ENCODE measurements around the gene EIF4A3.

The EIF4A3 gene

GRCh38 chr17:80145076-80146075, 1.6 kb downstream of the EIF4A3 start:
- no peak overlapping the region for H3K27ac ChIP-seq (ENCODE audit: low read length, poor library complexity, severe bottlenecking)
- no peaks in the 10 kb centered on the region for H3K27me3 ChIP-seq (ENCODE audit: control insufficient read depth in 1 of 2, insufficient read depth in 1 of 2, low read length in 2 of 2)
- no peak overlapping the region for H3K4ac ChIP-seq (ENCODE audit: low read depth in 1 of 2, low read length in 2 of 2)
- no peak overlapping the region for H4K8ac ChIP-seq (ENCODE audit: low read length)
- peak overlapping the region; percentile 92 for H3K4me2 ChIP-seq (ENCODE audit: low read length, poor library complexity, severe bottlenecking)
- no peak overlapping the region for H3K18ac ChIP-seq (ENCODE audit: low read depth in 1 of 2, low read length in 2 of 2)
- H3K9ac ChIP-seq (ENCODE audit: low read length), result peak overlapping the region; percentile 92
- H3K23ac ChIP-seq (ENCODE audit: low read length in 2 of 2), result peak overlapping the region in 1 of 2 experiments; percentile 94
- H3K79me1 ChIP-seq (replicated peaks; ENCODE audit: low read length, poor library complexity, severe bottlenecking), result peaks cover 26% of the 10 kb centered on the region
- no peaks in the 10 kb centered on the region for H3K9me3 ChIP-seq (ENCODE audit: control insufficient read depth, low read length)
- H2BK120ac ChIP-seq (ENCODE audit: low read depth, low read length), result no peak overlapping the region
- WGBS, result 73% methylated on average over 10 of the region's 10 CpGs
- peak overlapping the region; percentile 23 to 39 for H2BK12ac ChIP-seq (ENCODE audit: low read length in 2 of 2)
- peaks cover 16% of the 10 kb centered on the region for H3K4me1 ChIP-seq (ENCODE audit: control insufficient read depth, insufficient read depth, low read depth, low read length)
- peak overlapping the region in 1 of 2 experiments; percentile 62 for H3K14ac ChIP-seq (ENCODE audit: low read length in 2 of 2)
- peak overlapping the region in 1 of 2 experiments; percentile 93 for H3K4me3 ChIP-seq (ENCODE audit: insufficient read depth in 1 of 2, low read depth in 1 of 2, low read length in 2 of 2)
- H2BK5ac ChIP-seq (ENCODE audit: low read depth, low read length, poor library complexity, severe bottlenecking), result no peak overlapping the region
- H2AFZ ChIP-seq (ENCODE audit: low read depth, low read length), result no peak overlapping the region
- H4K91ac ChIP-seq (ENCODE audit: low read length), result peak overlapping the region; percentile 68
- DNase-seq, result no peak
- H2BK15ac ChIP-seq (ENCODE audit: low read depth, poor library complexity, severe bottlenecking), result peak overlapping the region; percentile 28
- peaks cover 27 to 38% of the 10 kb centered on the region in 2 experiments for H3K36me3 ChIP-seq (ENCODE audit: control insufficient read depth in 1 of 2, insufficient read depth in 2 of 2, low read depth in 1 of 2, low read length in 2 of 2)
- no peak overlapping the region for H2AK5ac ChIP-seq (ENCODE audit: low read length, severe bottlenecking)

GRCh38 chr17:80142929-80143328, 4.0 kb downstream of the EIF4A3 start:
- Histone ChIP-seq H2BK15ac (ENCODE audit: low read depth, poor library complexity, severe bottlenecking) (no peak overlapping the region), H3K79me1 (replicated peaks; ENCODE audit: low read length, poor library complexity, severe bottlenecking) (peaks cover 28% of the 10 kb centered on the region), H3K14ac (ENCODE audit: low read length in 2 of 2) (no peak overlapping the region), H3K4ac (ENCODE audit: low read depth in 1 of 2, low read length in 2 of 2) (no peak overlapping the region), H2BK12ac (ENCODE audit: low read length in 2 of 2) (no peak overlapping the region), H2BK5ac (ENCODE audit: low read depth, low read length, poor library complexity, severe bottlenecking) (no peak overlapping the region), H2BK120ac (ENCODE audit: low read depth, low read length) (no peak overlapping the region), H3K4me3 (ENCODE audit: insufficient read depth in 1 of 2, low read depth in 1 of 2, low read length in 2 of 2) (no peak overlapping the region), H2AK5ac (ENCODE audit: low read length, severe bottlenecking) (no peak overlapping the region), H4K91ac (ENCODE audit: low read length) (no peak overlapping the region), H3K4me1 (ENCODE audit: control insufficient read depth, insufficient read depth, low read depth, low read length) (peaks cover 12% of the 10 kb centered on the region), H2AFZ (ENCODE audit: low read depth, low read length) (no peak overlapping the region), H3K27ac (ENCODE audit: low read length, poor library complexity, severe bottlenecking) (no peak overlapping the region), H3K9me3 (ENCODE audit: control insufficient read depth, low read length) (no peaks in the 10 kb centered on the region), H3K4me2 (ENCODE audit: low read length, poor library complexity, severe bottlenecking) (no peak overlapping the region), H3K18ac (ENCODE audit: low read depth in 1 of 2, low read length in 2 of 2) (no peak overlapping the region), H4K8ac (ENCODE audit: low read length) (no peak overlapping the region), H3K23ac (ENCODE audit: low read length in 2 of 2) (no peak overlapping the region), H3K9ac (ENCODE audit: low read length) (no peak overlapping the region), H3K36me3 (ENCODE audit: control insufficient read depth in 1 of 2, insufficient read depth in 2 of 2, low read depth in 1 of 2, low read length in 2 of 2) (peaks cover 46 to 62% of the 10 kb centered on the region in 2 experiments), H3K27me3 (ENCODE audit: control insufficient read depth in 1 of 2, insufficient read depth in 1 of 2, low read length in 2 of 2) (no peaks in the 10 kb centered on the region)
- DNase-seq, result no peak
- 93% methylated on average over 3 of the region's 6 CpGs for WGBS

- H3K36me3 ChIP-seq (ENCODE audit: control insufficient read depth in 1 of 2, insufficient read depth in 2 of 2, low read depth in 1 of 2, low read length in 2 of 2), result peaks cover 57 to 76% of the 10 kb centered on the region in 2 experiments
- no peak overlapping the region for H3K18ac ChIP-seq (ENCODE audit: low read depth in 1 of 2, low read length in 2 of 2)
- no peak overlapping the region for H2BK120ac ChIP-seq (ENCODE audit: low read depth, low read length)
- DNase-seq, result no peak
- H3K9ac ChIP-seq (ENCODE audit: low read length), result peak overlapping the region; percentile 32
- H3K4ac ChIP-seq (ENCODE audit: low read depth in 1 of 2, low read length in 2 of 2), result no peak overlapping the region
- peaks cover 29% of the 10 kb centered on the region for H3K79me1 ChIP-seq (replicated peaks; ENCODE audit: low read length, poor library complexity, severe bottlenecking)
- no peak overlapping the region for H3K23ac ChIP-seq (ENCODE audit: low read length in 2 of 2)
- H2BK12ac ChIP-seq (ENCODE audit: low read length in 2 of 2), result no peak overlapping the region
- H3K4me2 ChIP-seq (ENCODE audit: low read length, poor library complexity, severe bottlenecking), result no peak overlapping the region
- no peak overlapping the region for H3K4me3 ChIP-seq (ENCODE audit: insufficient read depth in 1 of 2, low read depth in 1 of 2, low read length in 2 of 2)
- H3K27me3 ChIP-seq (ENCODE audit: control insufficient read depth in 1 of 2, insufficient read depth in 1 of 2, low read length in 2 of 2), result no peaks in the 10 kb centered on the region
- H4K91ac ChIP-seq (ENCODE audit: low read length), result no peak overlapping the region
- no peak overlapping the region for H2AK5ac ChIP-seq (ENCODE audit: low read length, severe bottlenecking)
- no peak overlapping the region for H4K8ac ChIP-seq (ENCODE audit: low read length)
- H3K9me3 ChIP-seq (ENCODE audit: control insufficient read depth, low read length), result no peaks in the 10 kb centered on the region
- no peak overlapping the region for H3K27ac ChIP-seq (ENCODE audit: low read length, poor library complexity, severe bottlenecking)
- no peak overlapping the region for H2AFZ ChIP-seq (ENCODE audit: low read depth, low read length)
- H2BK15ac ChIP-seq (ENCODE audit: low read depth, poor library complexity, severe bottlenecking), result no peak overlapping the region
- no peak overlapping the region for H3K14ac ChIP-seq (ENCODE audit: low read length in 2 of 2)
- H2BK5ac ChIP-seq (ENCODE audit: low read depth, low read length, poor library complexity, severe bottlenecking), result no peak overlapping the region
- H3K4me1 ChIP-seq (ENCODE audit: control insufficient read depth, insufficient read depth, low read depth, low read length), result peaks cover 12% of the 10 kb centered on the region
- WGBS, result 98% methylated on average over 5 of the region's 7 CpGs
Observed at GRCh38 chr17:80141463-80142165, 5.3 kb downstream of the EIF4A3 start.

- Histone ChIP-seq H3K27me3 (ENCODE audit: control insufficient read depth in 1 of 2, insufficient read depth in 1 of 2, low read length in 2 of 2) (no peaks in the 10 kb centered on the region), H3K4me2 (ENCODE audit: low read length, poor library complexity, severe bottlenecking) (no peak overlapping the region), H3K4ac (ENCODE audit: low read depth in 1 of 2, low read length in 2 of 2) (no peak overlapping the region), H3K36me3 (ENCODE audit: control insufficient read depth in 1 of 2, insufficient read depth in 2 of 2, low read depth in 1 of 2, low read length in 2 of 2) (peaks cover 70 to 98% of the 10 kb centered on the region in 2 experiments), H3K23ac (ENCODE audit: low read length in 2 of 2) (no peak overlapping the region), H3K4me3 (ENCODE audit: insufficient read depth in 1 of 2, low read depth in 1 of 2, low read length in 2 of 2) (no peak overlapping the region), H4K91ac (ENCODE audit: low read length) (no peak overlapping the region), H4K8ac (ENCODE audit: low read length) (no peak overlapping the region), H2AK5ac (ENCODE audit: low read length, severe bottlenecking) (no peak overlapping the region), H3K27ac (ENCODE audit: low read length, poor library complexity, severe bottlenecking) (no peak overlapping the region), H3K4me1 (ENCODE audit: control insufficient read depth, insufficient read depth, low read depth, low read length) (peaks cover under 1% of the 10 kb centered on the region), H3K14ac (ENCODE audit: low read length in 2 of 2) (no peak overlapping the region), H2BK5ac (ENCODE audit: low read depth, low read length, poor library complexity, severe bottlenecking) (no peak overlapping the region), H3K79me1 (replicated peaks; ENCODE audit: low read length, poor library complexity, severe bottlenecking) (peaks cover 26% of the 10 kb centered on the region), H3K9ac (ENCODE audit: low read length) (no peak overlapping the region), H3K9me3 (ENCODE audit: control insufficient read depth, low read length) (no peaks in the 10 kb centered on the region), H2BK12ac (ENCODE audit: low read length in 2 of 2) (no peak overlapping the region), H2BK15ac (ENCODE audit: low read depth, poor library complexity, severe bottlenecking) (no peak overlapping the region), H3K18ac (ENCODE audit: low read depth in 1 of 2, low read length in 2 of 2) (no peak overlapping the region), H2BK120ac (ENCODE audit: low read depth, low read length) (no peak overlapping the region), H2AFZ (ENCODE audit: low read depth, low read length) (no peak overlapping the region)
- DNase-seq, result no peak
- WGBS, result 98% methylated on average over 16 of the region's 18 CpGs
Observed at GRCh38 chr17:80138856-80139426, 8.0 kb downstream of the EIF4A3 start.
